SU-DHL-6 (cell line): ENCODE data around the gene PSMC3IP.

ENCODE experiments used
- EZH2phosphoT487 ChIP-seq: fragments of 200-600 bp; sonication (generic), shearing (Covaris generic); conservative IDR thresholded peaks from 2 replicates; pipeline ENCODE4 v1.6.1; 2018; ENCODE audit warnings: mild to moderate bottlenecking, antibody characterized with exemption, low read length, moderate library complexity, mixed read lengths
- TF ChIP-seq, protein P1 (sequence below): fragments of 200-600 bp; sonication (generic); IDR thresholded peaks from one replicate; pipeline ENCODE4 v1.5.1; 2017; ENCODE audit warnings: antibody characterized with exemption, mild to moderate bottlenecking, low read length, moderate library complexity; ENCODE audit not compliant: insufficient read depth, poor library complexity, severe bottlenecking

DNA sequence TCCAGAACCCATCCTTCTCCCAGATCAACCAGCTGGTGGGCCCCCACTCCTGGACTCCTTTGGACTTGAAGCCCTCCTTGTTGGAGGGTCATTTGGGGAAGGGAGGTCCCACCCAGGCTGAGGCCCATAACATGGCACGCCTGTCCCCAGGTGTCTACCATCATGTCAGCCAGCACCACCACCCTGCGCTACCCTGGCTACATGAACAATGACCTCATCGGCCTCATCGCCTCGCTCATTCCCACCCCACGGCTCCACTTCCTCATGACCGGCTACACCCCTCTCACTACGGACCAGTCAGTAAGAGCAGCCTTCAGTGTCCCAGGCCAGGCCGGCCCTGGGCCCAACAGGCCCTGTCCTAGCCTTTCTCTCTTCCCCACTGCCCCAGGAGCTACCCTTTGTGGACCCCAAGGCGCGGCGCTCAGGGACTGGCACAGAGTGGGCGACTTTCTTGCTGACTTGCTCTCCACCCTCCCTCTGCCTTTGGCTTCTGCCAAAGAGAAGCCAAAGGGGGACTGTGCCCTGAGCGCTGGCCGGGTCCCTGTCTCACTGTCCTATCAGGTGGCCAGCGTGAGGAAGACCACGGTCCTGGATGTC, 36.3 kb upstream of the PSMC3IP start:
- TF ChIP-seq, protein P1, sequence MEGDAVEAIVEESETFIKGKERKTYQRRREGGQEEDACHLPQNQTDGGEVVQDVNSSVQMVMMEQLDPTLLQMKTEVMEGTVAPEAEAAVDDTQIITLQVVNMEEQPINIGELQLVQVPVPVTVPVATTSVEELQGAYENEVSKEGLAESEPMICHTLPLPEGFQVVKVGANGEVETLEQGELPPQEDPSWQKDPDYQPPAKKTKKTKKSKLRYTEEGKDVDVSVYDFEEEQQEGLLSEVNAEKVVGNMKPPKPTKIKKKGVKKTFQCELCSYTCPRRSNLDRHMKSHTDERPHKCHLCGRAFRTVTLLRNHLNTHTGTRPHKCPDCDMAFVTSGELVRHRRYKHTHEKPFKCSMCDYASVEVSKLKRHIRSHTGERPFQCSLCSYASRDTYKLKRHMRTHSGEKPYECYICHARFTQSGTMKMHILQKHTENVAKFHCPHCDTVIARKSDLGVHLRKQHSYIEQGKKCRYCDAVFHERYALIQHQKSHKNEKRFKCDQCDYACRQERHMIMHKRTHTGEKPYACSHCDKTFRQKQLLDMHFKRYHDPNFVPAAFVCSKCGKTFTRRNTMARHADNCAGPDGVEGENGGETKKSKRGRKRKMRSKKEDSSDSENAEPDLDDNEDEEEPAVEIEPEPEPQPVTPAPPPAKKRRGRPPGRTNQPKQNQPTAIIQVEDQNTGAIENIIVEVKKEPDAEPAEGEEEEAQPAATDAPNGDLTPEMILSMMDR = no peak
- no peak for TF ChIP-seq EZH2phosphoT487
